Kidney (tissue), 14 donors: ENCODE results near the gene PPM1H. TPM values are rescaled to one million over a fixed set of nuclear protein-coding genes. Genes with fewer than 3 reads are reported as not detected.

Experiments used
- DNase-seq, 5 donors: peaks; one replicate each; pipeline ENCODE4 v3.0.0-alpha.2; 2013 to 2020
- FAIRE-seq: peaks from 2 replicates; lab custom pipeline; 2012; peaks lifted over from hg19 to GRCh38; lab: Jason Lieb, UNC
- H3K27ac ChIP-seq, 2 donors: one replicate each; pipeline ENCODE4 v1.7.0; 2013; ENCODE audit warnings: low read depth in 2 of 2, low read length in 2 of 2, inconsistent platforms in 1 of 2
- H3K27me3 ChIP-seq: one replicate; pipeline ENCODE4 v1.7.1; 2013; ENCODE audit warnings: low read length, inconsistent platforms; ENCODE audit not compliant: control insufficient read depth, insufficient read depth
- H3K36me3 ChIP-seq, 3 donors: one replicate each; pipeline versions ENCODE4 v1.7.0 to v1.7.1; 2013; ENCODE audit warnings: low read length in 3 of 3, control low read depth in 1 of 3, inconsistent platforms in 1 of 3; ENCODE audit not compliant: insufficient read depth in 3 of 3, control insufficient read depth in 2 of 3
- H3K4me1 ChIP-seq, 3 donors: one replicate each; pipeline versions ENCODE4 v1.7.0 to v1.7.1; 2013; ENCODE audit warnings: low read length in 3 of 3, inconsistent platforms in 1 of 3, low read depth in 1 of 3; ENCODE audit not compliant: control insufficient read depth in 2 of 3, insufficient read depth in 2 of 3
- H3K4me3 ChIP-seq, 3 donors: one replicate each; pipeline versions ENCODE4 v1.7.0 to v1.8.1; 2013; ENCODE audit warnings: low read length in 3 of 3, control low read depth in 1 of 3, inconsistent platforms in 1 of 3
- H3K9ac ChIP-seq, 3 donors: one replicate each; pipeline versions ENCODE4 v1.7.0 to v1.7.1; 2013; ENCODE audit warnings: low read length in 3 of 3, control low read depth in 1 of 3, inconsistent platforms in 1 of 3
- H3K9me3 ChIP-seq, 3 donors: one replicate each; pipeline versions ENCODE4 v1.7.0 to v1.7.1; 2013; ENCODE audit warnings: low read length in 3 of 3, control low read depth in 1 of 3, inconsistent platforms in 1 of 3; ENCODE audit not compliant: control insufficient read depth in 2 of 3, insufficient read depth in 1 of 3
- CTCF ChIP-seq: IDR thresholded peaks from 3 replicates; pipeline ENCODE4 v1.5.1; 2012; ENCODE audit warnings: mild to moderate bottlenecking, moderate library complexity, borderline replicate concordance; ENCODE audit not compliant: insufficient read depth; ENCODE audit errors: extremely low read depth
- intact Hi-C: fragments of 100-400 bp; cut with DNase I; formaldehyde crosslinking; loops from one replicate; pipeline ENCODE4 v1.11.1; 2022
- polyA plus RNA-seq: library from polyadenylated mRNA; stranded (reverse); fragments of 350-450 nt; fragmentation: Illumina TruSeq; extraction: RNeasy Lipid Tissue Mini Kit (QIAGEN cat#74804); gene quantifications from one replicate; pipeline ENCODE4 v1.2.3, GENCODE V29; 2014; ENCODE audit warnings: low read depth, low replicate concordance; ENCODE audit not compliant: insufficient read depth
- total RNA-seq: library from RNA; stranded (reverse); fragmentation: NEBNext Ultra II Directional; extraction: Animal tissue kit (Norgen Biotek cat#: 25700); gene quantifications from one replicate; pipeline ENCODE4 v1.2.1, GENCODE V29; 2021
- donor health status: control.
- donor health status: control.
- donor health status: control.
- donor health status: control.
- donor health status: control.
- donor health status: DM: yes; HTN: yes; CAD: no.
- donor health status: Normal renal cell carcinoma (clear cell type).

PPM1H gene
- total and polyA plus RNA-seq, 2 donors from 2014 or later: 8.7 to 25.0 TPM

GRCh38 chr12:62784576-62784975 lies 150.4 kb downstream of the PPM1H start:
- Histone ChIP-seq H3K4me3 (no peak overlapping the region), H3K9ac (no peak overlapping the region), H3K27me3 (no peaks in the 10 kb centered on the region), H3K9me3 (no peaks in the 10 kb centered on the region), H3K4me1 (peaks cover 0 to 7% (median 0%) of the 10 kb centered on the region in 3 donors), H3K36me3 (peaks cover 0 to 2% (median 0%) of the 10 kb centered on the region in 3 donors), H3K27ac (no peak overlapping the region)
- FAIRE-seq (no peak), DNase-seq (no peak)
- intact Hi-C loops: no loop called here
- TF ChIP-seq CTCF: no peak

- Histone ChIP-seq H3K9ac (no peak overlapping the region), H3K9me3 (no peaks in the 10 kb centered on the region), H3K4me3 (no peak overlapping the region), H3K36me3 (peaks cover 0 to 2% (median 0%) of the 10 kb centered on the region in 3 donors), H3K4me1 (peaks cover 0 to 7% (median 0%) of the 10 kb centered on the region in 3 donors), H3K27ac (no peak overlapping the region), H3K27me3 (no peaks in the 10 kb centered on the region)
- no peak for TF ChIP-seq CTCF
- intact Hi-C loops: no loop called here
- DNase-seq: no peak
- no peak for FAIRE-seq
Measured at GRCh38 chr12:62783881-62784280, 151.1 kb downstream of the PPM1H start.

GRCh38 chr12:62781136-62781880 lies 153.6 kb downstream of the PPM1H start:
- FAIRE-seq (no peak), DNase-seq (no peak)
- Histone ChIP-seq H3K9ac (no peak overlapping the region), H3K27ac (no peak overlapping the region), H3K27me3 (no peaks in the 10 kb centered on the region), H3K9me3 (no peaks in the 10 kb centered on the region), H3K36me3 (no peaks in the 10 kb centered on the region), H3K4me1 (peaks cover 0 to 4% (median 0%) of the 10 kb centered on the region in 3 donors), H3K4me3 (no peak overlapping the region)
- TF ChIP-seq CTCF: no peak
- intact Hi-C loops: no loop called here
